ENCODE results near the gene MMP1.

The MMP1 gene

DNA sequence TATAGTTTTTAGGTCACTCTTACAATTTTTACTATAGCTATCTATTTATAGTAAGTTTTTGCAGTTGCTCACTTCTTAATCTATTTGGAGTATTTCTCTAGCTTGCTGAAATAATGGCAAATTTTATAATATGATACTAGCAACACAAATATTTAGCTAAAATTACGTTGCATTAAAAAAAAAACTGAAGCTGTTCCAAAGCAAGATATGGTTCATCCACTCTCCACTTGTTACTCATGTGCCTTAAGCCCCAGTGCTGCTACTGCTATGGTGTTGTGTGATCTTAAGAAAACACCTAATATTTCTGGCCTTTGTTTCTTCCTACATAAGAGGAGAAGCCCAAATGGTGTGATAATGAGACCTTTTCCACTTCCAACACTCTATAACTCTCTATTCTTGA, 45.0 kb upstream of the MMP1 start:
- Histone ChIP-seq H3K4me1 (ENCODE audit: insufficient read depth, low read length, severe bottlenecking) (no peaks in the 10 kb centered on the region), H3K9ac (ENCODE audit: low read length) (no peak overlapping the region), H4K20me1 (ENCODE audit: insufficient read depth, low read length) (no peaks in the 10 kb centered on the region), H3K4me2 (ENCODE audit: low read length) (no peak overlapping the region), H3K36me3 (ENCODE audit: insufficient read depth, low read length) (no peaks in the 10 kb centered on the region), H2AFZ (ENCODE audit: low read length) (no peak overlapping the region), H3K27ac (ENCODE audit: low read depth, low read length, poor library complexity, severe bottlenecking) (no peak overlapping the region), H3K4me3 (ENCODE audit: low read depth, low read length, poor library complexity, severe bottlenecking) (no peak overlapping the region), H3K9me3 (ENCODE audit: low read length) (no peaks in the 10 kb centered on the region), H3K27me3 (ENCODE audit: insufficient read depth, low read length) (no peaks in the 10 kb centered on the region), H3K79me2 (ENCODE audit: insufficient read depth, low read length) (no peaks in the 10 kb centered on the region), H3K9me2 (ENCODE audit: low read depth, low read length) (no peaks in the 10 kb centered on the region), H3F3A (ENCODE audit: insufficient read depth, low read length) (no peaks in the 10 kb centered on the region)
- TF ChIP-seq EZH2 (IDR thresholded peaks at IDR 0.05; ENCODE audit: borderline replicate concordance, low read length): no peak
- TF ChIP-seq, protein P1, sequence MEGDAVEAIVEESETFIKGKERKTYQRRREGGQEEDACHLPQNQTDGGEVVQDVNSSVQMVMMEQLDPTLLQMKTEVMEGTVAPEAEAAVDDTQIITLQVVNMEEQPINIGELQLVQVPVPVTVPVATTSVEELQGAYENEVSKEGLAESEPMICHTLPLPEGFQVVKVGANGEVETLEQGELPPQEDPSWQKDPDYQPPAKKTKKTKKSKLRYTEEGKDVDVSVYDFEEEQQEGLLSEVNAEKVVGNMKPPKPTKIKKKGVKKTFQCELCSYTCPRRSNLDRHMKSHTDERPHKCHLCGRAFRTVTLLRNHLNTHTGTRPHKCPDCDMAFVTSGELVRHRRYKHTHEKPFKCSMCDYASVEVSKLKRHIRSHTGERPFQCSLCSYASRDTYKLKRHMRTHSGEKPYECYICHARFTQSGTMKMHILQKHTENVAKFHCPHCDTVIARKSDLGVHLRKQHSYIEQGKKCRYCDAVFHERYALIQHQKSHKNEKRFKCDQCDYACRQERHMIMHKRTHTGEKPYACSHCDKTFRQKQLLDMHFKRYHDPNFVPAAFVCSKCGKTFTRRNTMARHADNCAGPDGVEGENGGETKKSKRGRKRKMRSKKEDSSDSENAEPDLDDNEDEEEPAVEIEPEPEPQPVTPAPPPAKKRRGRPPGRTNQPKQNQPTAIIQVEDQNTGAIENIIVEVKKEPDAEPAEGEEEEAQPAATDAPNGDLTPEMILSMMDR (IDR thresholded peaks at IDR 0.05; ENCODE audit: low read length): no peak

DNA sequence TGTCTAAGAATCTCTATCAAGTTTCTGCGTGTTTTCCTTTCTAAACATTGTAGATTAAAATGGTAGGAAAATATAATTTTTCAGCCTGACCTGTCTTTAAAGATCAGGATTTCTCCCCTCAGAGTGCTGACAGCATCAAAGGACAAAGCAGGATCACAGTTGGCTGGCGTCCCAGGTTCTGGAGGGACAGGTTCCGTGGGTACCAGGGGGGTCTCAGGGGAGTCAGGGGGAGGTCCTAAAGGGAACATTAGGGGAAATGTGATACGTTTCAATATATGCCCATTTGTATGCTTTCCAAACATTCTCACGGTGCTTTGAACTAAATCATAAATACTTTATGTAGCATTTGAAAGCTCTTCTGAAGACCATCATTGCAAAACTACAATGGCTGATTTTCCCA, 42.1 kb upstream of the MMP1 start:
- Histone ChIP-seq H4K20me1 (ENCODE audit: insufficient read depth, low read length) (no peaks in the 10 kb centered on the region), H3F3A (ENCODE audit: insufficient read depth, low read length) (no peaks in the 10 kb centered on the region), H3K4me2 (ENCODE audit: low read length) (no peak overlapping the region), H3K4me1 (ENCODE audit: insufficient read depth, low read length, severe bottlenecking) (no peaks in the 10 kb centered on the region), H3K36me3 (ENCODE audit: insufficient read depth, low read length) (no peaks in the 10 kb centered on the region), H3K4me3 (ENCODE audit: low read depth, low read length, poor library complexity, severe bottlenecking) (no peak overlapping the region), H3K9me2 (ENCODE audit: low read depth, low read length) (no peaks in the 10 kb centered on the region), H3K9me3 (ENCODE audit: low read length) (no peaks in the 10 kb centered on the region), H3K27ac (ENCODE audit: low read depth, low read length, poor library complexity, severe bottlenecking) (no peak overlapping the region), H3K27me3 (ENCODE audit: insufficient read depth, low read length) (no peaks in the 10 kb centered on the region), H3K9ac (ENCODE audit: low read length) (no peak overlapping the region), H3K79me2 (ENCODE audit: insufficient read depth, low read length) (no peaks in the 10 kb centered on the region), H2AFZ (ENCODE audit: low read length) (no peak overlapping the region)
- TF ChIP-seq, protein P1 (IDR thresholded peaks at IDR 0.05; ENCODE audit: low read length): no peak
- TF ChIP-seq EZH2 (IDR thresholded peaks at IDR 0.05; ENCODE audit: borderline replicate concordance, low read length): no peak

DNA sequence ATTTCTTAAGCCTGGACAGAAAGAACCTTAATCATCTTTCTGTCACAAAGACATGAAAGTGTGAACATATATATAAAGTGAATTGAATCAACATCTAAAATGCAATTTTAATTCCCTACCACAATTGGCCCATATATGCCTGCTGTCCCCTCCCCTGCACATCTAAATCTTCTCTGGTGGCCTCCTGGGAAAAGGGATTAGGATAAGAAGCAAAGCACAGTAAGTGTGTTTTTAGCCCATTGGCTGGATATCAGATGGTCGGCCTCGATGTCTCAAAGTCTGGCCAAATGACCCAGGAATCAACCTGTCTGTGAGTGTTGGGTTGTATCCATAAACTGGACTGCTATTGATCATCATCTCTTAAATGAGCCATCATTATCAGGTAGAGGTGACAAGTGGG, 39.7 kb upstream of the MMP1 start:
- no peak overlapping the region for H2AFZ ChIP-seq (ENCODE audit: low read length)
- no peaks in the 10 kb centered on the region for H4K20me1 ChIP-seq (ENCODE audit: insufficient read depth, low read length)
- no peaks in the 10 kb centered on the region for H3F3A ChIP-seq (ENCODE audit: insufficient read depth, low read length)
- no peaks in the 10 kb centered on the region for H3K36me3 ChIP-seq (ENCODE audit: insufficient read depth, low read length)
- no peaks in the 10 kb centered on the region for H3K27me3 ChIP-seq (ENCODE audit: insufficient read depth, low read length)
- no peaks in the 10 kb centered on the region for H3K9me3 ChIP-seq (ENCODE audit: low read length)
- TF ChIP-seq, protein P1 (IDR thresholded peaks at IDR 0.05; ENCODE audit: low read length): no peak
- TF ChIP-seq EZH2 (IDR thresholded peaks at IDR 0.05; ENCODE audit: borderline replicate concordance, low read length): no peak
- no peaks in the 10 kb centered on the region for H3K79me2 ChIP-seq (ENCODE audit: insufficient read depth, low read length)
- H3K9ac ChIP-seq (ENCODE audit: low read length): no peak overlapping the region
- H3K4me1 ChIP-seq (ENCODE audit: insufficient read depth, low read length, severe bottlenecking): no peaks in the 10 kb centered on the region
- no peak overlapping the region for H3K4me2 ChIP-seq (ENCODE audit: low read length)
- H3K4me3 ChIP-seq (ENCODE audit: low read depth, low read length, poor library complexity, severe bottlenecking): no peak overlapping the region
- no peaks in the 10 kb centered on the region for H3K9me2 ChIP-seq (ENCODE audit: low read depth, low read length)
- H3K27ac ChIP-seq (ENCODE audit: low read depth, low read length, poor library complexity, severe bottlenecking): no peak overlapping the region

All from OCI-LY1 (cell line).